Stimulated activated CD8-positive, alpha-beta memory T cell treated with anti-CD3 and anti-CD28 coated beads, Interleukin-7, amount 100 ng/mL, for 48 hours (primary cell): ENCODE data around the gene DONSON.

Experiments used
- DNase-seq, 2 donors: peaks; one replicate each; pipeline ENCODE4 v3.0.0-alpha.2; 2020; ENCODE audit warnings: low read depth in 1 of 2; ENCODE audit errors: extremely low read depth in 1 of 2

Gene DONSON

DNA sequence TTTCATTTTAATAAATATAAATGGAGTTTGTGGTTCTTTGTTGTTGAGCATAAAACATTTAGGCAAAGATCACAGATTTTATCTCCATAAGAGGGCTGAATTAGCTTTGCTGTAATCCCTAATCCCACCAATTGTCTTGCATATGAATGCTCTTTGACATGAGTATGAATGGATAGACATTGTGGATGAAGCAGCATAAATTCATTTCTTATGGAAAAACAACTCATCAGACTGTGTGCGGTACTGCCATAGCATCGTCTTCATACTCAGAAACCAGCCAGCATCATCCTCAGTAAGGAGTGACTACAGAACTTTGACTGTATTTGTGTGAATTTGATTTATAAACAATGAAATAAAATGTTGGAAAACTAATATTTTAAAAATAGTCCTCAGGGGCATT lies 26.1 kb downstream of the DONSON start:
- no peak for DNase-seq

DNA sequence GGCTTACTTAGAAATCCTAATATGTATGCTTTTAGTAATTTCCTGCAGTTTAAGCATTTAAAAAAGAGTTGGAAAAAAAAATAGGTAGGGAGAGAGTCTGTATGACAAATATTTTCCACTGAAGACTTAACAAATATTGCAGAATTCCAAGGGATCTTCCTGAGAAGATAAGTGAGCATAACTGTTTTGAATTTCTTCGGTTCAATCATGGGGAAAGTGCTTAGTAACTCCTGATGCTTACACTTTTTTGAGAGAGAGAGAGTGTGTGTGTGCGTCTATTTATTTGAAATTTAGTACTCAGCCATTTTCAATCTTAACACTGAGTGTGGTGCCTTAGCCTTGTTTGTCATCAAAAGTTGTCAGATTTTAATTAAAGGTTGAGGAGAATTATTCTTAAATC lies 27.1 kb downstream of the DONSON start:
- no peak for DNase-seq

DNA sequence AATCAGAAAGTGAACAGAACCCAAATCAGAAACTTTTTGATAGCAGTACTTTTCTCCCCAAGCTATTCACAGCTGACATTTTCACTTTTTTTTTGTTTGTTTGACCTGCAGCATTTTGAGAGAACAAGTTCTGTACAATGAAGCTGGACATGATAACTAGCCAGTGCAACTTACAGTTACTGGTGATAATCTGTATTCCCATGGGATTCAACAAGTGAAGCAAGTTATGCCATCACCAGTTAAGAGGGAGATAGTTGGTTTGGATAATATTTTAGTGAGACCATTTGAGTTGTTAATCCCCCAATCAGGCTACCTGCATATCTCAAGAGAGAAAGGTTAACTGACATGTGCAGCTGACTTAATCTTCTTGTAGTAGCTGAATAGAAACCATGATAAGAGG lies 27.5 kb downstream of the DONSON start:
- no peak for DNase-seq

DNA sequence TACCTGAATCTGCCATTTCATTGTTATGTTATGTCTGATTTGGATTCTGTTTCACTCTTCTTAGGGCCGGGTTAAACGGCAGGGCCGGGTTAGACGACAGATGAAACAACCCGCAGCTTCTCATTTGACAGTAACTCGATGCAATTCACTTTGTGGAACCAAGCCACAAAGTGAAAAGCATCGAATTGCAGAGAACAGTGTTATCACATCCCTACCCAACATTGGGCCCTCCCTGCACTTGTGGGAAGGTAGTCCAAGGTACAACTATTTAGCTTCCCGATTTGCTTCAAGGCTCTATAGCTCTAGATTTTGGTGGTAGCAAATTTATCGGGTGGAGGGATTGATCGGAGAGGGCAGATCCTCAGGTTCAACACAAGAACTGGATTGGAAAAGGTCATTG lies 28.7 kb downstream of the DONSON start:
- no peak for DNase-seq

DNA sequence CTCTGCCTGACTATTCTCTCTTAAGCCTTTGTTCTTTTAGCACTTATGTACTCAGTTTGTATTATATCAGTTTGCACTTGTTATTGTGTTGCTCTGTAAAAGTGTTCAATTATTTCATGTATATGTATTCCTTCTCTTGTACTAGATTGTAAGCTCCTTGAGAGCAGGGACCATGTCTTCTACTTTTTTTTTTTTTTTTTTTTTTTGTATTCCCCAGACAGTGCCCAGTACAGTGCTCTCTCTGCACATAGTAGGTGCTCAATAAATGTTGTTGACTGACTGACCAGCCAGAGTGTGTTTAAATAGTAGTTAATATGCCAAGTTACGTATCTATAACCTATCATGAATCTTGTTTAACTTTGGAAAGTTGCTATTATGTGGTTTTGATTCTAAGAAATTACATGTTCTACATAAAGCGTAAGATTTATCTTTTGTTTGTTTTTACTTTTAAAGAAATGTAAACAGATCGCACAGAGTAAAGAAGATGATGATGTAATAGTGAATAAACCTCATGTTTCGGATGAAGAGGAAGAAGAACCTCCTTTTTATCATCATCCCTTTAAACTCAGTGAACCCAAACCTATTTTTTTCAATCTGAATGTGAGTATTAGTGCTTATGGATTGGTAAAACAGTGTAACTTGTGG lies 29.6 kb downstream of the DONSON start:
- no peak for DNase-seq

DNA sequence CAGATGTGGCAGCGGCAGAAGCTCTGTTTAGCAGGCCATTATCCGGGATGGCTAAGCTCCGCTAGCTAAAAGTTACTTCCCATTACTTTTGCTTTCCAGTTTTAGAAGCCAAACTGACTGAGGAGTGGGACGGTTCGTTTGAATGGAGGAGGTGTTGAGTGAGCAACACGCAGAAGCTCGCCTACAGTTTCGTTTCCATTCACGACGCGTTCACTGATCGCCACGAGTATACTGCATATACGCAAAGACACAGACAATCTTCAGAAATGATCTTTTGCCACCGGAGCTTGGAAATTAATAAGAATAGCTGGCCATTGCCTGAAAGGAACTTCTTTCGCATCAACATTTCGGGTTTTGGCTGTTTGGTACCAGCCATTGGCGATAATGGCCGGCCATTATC lies 31.0 kb downstream of the DONSON start:
- no peak for DNase-seq

DNA sequence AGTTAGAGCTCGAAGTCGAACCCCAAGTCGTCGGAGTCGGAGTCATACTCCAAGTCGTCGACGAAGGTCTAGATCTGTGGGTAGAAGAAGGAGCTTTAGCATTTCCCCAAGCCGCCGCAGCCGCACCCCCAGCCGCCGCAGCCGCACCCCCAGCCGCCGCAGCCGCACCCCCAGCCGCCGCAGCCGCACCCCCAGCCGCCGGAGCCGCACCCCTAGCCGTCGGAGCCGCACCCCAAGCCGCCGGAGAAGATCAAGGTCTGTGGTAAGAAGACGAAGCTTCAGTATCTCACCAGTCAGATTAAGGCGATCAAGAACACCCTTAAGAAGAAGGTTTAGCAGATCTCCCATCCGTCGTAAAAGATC lies 33.5 kb downstream of the DONSON start:
- DNase-seq = no peak

DNA sequence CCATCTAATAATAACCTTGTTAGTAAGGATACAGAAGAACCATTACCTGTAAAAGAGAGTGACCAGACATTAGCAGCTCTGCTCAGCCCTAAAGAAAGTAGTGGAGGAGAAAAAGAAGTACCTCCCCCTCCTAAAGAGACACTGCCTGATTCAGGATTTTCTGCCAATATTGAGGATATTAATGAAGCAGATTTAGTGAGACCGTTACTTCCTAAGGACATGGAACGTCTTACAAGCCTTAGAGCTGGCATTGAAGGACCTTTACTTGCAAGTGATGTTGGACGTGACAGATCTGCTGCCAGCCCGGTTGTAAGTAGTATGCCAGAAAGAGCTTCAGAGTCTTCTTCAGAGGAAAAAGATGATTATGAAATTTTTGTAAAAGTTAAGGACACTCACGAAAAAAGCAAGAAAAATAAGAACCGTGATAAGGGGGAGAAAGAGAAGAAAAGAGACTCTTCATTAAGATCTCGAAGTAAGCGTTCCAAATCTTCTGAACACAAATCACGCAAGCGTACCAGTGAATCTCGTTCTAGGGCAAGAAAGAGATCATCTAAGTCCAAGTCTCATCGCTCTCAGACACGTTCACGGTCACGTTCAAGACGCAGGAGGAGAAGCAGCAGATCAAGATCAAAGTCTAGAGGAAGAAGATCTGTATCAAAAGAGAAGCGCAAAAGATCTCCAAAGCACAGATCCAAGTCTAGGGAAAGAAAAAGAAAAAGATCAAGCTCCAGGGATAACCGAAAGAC lies 34.1 kb downstream of the DONSON start:
- no peak for DNase-seq

DNA sequence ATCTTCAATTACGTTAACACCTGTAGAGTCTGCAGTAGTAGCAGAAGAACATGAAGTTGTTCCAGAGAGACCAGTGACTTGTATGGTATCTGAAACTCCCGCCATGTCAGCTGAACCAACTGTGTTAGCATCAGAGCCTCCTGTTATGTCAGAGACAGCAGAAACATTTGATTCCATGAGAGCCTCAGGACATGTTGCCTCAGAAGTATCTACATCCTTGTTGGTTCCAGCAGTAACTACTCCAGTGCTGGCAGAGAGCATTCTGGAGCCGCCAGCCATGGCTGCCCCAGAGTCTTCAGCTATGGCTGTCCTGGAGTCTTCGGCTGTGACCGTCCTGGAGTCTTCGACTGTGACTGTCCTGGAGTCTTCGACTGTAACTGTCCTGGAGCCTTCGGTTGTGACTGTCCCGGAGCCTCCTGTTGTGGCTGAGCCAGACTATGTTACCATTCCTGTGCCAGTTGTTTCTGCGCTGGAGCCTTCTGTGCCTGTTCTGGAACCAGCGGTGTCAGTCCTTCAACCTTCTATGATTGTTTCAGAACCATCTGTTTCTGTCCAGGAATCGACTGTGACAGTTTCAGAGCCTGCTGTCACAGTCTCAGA lies 35.4 kb downstream of the DONSON start:
- no peak for DNase-seq

DNA sequence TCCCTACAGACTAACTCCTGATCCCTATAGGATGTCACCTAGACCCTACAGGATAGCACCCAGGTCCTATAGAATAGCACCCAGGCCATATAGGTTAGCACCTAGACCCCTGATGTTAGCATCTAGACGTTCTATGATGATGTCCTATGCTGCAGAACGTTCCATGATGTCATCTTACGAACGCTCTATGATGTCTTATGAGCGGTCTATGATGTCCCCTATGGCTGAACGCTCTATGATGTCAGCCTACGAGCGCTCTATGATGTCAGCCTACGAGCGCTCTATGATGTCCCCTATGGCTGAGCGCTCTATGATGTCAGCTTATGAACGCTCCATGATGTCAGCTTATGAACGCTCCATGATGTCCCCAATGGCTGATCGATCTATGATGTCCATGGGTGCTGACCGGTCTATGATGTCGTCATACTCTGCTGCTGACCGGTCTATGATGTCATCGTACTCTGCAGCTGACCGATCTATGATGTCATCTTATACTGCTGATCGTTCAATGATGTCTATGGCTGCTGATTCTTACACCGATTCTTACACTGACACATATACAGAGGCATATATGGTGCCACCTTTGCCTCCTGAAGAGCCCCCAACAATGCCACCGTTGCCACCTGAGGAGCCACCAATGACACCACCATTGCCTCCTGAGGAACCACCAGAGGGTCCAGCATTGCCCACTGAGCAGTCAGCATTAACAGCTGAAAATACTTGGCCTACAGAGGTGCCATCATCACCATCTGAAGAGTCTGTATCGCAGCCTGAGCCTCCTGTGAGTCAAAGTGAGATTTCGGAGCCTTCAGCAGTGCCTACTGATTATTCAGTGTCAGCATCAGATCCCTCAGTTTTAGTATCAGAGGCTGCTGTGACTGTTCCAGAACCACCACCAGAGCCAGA lies 36.1 kb downstream of the DONSON start:
- no peak for DNase-seq

DNA sequence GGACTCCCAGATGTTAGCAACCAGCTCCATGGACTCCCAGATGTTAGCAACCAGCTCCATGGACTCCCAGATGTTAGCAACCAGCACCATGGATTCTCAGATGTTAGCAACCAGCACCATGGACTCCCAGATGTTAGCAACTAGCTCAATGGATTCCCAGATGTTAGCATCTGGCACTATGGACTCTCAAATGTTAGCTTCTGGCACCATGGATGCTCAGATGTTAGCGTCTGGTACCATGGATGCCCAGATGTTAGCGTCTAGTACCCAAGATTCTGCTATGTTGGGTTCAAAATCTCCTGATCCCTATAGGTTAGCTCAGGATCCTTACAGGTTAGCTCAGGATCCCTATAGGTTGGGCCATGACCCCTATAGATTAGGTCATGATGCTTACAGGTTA lies 36.8 kb downstream of the DONSON start:
- DNase-seq = no peak

DNA sequence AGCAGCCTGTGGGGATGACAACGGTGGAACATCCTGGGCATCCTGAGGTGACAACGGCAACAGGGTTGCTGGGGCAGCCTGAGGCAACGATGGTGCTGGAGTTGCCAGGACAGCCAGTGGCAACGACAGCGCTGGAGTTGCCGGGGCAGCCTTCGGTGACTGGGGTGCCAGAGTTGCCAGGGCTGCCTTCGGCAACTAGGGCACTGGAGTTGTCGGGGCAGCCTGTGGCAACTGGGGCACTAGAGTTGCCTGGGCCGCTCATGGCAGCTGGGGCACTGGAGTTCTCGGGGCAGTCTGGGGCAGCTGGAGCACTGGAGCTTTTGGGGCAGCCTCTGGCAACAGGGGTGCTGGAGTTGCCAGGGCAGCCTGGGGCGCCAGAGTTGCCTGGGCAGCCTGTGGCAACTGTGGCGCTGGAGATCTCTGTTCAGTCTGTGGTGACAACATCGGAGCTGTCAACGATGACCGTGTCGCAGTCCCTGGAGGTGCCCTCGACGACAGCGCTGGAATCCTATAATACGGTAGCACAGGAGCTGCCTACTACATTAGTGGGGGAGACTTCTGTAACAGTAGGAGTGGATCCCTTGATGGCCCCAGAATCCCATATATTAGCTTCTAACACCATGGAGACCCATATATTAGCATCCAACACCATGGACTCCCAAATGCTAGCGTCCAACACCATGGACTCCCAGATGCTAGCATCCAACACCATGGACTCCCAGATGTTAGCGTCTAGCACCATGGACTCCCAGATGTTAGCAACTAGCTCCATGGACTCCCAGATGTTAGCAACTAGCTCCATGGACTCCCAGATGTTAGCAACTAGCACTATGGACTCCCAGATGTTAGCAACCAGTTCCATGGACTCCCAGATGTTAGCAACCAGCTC lies 37.5 kb downstream of the DONSON start:
- no peak for DNase-seq

DNA sequence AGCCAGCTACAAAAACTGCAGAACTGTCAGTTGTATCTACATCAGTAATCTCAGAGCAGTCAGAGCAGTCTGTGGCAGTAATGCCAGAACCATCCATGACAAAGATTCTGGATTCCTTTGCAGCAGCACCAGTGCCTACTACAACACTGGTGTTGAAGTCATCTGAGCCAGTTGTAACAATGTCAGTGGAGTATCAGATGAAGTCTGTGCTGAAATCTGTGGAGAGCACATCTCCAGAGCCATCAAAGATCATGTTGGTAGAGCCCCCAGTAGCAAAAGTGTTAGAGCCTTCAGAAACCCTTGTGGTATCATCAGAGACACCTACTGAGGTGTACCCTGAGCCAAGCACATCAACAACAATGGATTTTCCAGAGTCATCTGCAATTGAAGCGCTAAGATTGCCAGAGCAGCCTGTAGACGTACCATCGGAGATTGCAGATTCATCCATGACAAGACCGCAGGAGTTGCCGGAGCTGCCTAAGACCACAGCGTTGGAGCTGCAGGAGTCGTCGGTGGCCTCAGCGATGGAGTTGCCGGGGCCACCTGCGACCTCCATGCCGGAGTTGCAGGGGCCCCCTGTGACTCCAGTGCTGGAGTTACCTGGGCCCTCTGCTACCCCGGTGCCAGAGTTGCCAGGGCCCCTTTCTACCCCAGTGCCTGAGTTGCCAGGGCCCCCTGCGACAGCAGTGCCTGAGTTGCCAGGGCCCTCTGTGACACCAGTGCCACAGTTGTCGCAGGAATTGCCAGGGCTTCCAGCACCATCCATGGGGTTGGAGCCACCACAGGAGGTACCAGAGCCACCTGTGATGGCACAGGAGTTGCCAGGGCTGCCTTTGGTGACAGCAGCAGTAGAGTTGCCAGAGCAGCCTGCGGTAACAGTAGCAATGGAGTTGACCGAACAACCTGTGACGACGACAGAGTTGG lies 38.4 kb downstream of the DONSON start:
- no peak for DNase-seq

DNA sequence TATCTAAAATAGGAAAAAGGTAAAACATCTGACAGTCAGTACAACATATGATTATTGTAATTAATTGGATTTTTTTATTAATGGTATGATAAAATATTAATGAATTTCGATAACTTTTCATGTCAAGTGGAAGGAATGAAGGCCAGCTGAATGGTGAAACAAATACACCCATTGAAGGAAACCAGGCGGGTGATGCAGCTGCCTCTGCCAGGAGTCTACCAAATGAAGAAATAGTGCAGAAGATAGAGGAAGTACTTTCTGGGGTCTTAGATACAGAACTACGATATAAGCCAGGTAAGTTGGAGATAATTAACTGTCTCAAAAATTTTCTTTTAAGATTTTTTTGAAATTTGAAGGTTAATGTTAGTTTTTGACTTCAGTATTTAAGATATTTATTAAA lies 42.4 kb downstream of the DONSON start:
- no peak for DNase-seq

DNA sequence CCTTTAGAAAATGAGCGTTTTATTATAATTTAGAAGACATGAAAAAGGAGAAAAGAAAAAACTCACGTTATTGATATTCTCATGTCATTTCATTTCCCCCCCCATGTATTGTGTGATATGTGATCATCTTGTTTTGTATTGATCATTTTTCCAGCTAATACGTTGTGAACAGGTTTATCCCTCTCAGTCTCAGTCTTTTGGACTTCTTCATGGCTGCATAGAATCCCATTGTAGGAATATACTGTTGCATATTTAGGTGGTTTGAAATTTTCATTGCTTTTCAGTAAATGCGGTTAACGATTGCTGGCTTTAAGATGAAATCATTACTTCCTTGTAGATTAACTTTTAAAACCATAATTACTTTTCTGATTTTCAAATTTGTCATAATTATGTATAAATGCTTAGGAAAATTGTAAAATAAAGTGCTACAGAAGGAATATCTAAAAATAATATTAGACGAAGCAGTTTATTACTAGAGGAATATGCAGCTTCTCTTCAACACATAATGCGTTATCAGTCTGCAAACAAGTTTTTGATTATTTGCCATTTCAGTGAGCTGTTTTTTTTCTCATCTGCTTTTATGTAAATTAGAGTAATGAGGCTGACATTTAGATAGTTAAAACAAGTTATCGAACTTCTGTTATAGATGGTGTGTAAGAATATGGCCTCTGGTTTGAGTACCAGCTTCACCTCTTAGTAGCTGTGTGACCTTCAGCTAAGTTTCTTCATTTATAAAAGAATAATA lies 43.9 kb downstream of the DONSON start:
- DNase-seq = no peak

DNA sequence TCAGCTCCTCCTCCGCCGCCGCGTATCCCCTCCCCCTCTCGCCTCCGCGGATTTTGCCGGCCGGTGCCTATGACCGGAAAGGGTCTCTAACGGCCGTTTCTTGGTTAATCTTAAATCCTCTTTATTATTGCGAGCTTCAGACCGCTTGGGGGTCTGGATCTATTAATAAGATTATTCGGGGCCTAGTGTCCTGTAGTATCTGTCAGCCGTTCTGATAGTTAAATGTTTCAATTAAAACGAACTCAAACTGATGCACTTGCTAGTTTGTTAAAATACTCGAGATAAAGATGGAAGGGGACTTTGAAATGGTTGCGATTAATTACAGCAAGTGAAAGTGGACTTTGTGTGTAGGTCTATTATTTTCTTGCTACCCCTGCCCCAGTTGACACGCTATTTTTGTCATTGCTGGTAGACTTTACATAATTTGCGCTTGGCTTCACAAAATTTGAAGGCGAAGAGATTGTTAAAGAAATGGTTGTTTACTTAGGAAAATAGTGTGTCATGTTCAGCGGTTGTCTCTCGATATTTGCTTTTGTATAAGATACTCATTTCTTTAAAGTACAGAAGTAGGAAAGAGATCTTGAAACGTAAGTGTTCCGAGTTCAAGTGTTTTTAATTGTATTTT lies 44.9 kb downstream of the DONSON start:
- peak; percentile 53 to 71 for DNase-seq

DNA sequence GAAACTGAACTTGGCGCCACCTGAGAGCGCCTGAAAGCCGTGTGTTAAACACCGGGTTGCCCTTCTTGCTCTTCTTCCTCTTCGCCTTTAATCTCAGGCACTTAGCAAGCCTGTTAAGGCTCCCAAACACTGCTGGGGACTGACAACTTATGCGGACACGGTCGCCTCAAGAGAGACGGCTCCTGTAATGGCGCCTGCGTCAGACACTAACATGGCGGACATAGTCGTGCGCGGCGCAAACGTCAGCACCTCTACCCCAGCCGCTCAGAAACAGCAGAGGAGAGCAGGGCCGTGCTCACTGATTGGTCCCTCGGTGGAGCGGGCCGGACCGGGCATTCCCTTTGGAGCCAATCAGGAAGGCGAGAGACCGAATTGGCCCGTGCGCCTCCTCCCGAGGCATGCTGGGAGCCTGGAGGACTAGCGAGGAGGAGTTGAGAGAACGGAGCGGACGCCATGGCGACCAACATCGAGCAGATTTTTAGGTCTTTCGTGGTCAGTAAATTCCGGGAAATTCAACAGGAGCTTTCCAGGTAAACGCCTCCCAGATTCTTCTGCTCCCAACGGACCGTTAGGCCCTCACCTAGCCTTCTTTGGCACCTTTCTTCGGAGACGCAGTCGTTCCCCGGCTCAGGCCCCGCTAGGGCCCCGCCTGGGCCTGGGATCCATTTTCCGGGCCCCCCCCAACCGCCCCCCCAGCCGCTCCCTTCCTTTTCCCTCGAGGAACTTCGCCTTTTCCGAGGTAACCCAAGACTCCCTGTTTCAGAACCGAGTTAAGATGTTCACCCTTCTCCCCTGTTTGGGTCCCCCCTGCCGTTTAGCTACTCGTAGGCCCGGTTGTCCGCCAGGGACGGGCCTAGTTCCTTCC lies 45.6 kb downstream of the DONSON start, which contains the start of gene SON:
TSS of gene SON (plus strand) at position 399 of the 865 bp plus-strand sequence. CDS start at position 454, 55 bp downstream.
- peak; percentile 95 to 98 for DNase-seq
